SK-N-SH (cell line): ENCODE data around the gene SDR42E1.

Experiments
- CTCF ChIP-seq: fragments of 200-600 bp; sonication (generic); IDR thresholded peaks from 2 replicates; pipeline ENCODE4 v1.6.1; 2017; ENCODE audit warnings: antibody characterized with exemption, mild to moderate bottlenecking, moderate library complexity
- FOXJ3 ChIP-seq: sonication (generic); formaldehyde crosslinking; IDR thresholded peaks from 2 replicates; pipeline ENCODE4 v1.5.1; 2020; ENCODE audit warnings: mild to moderate bottlenecking, missing genetic modification reagents
- REST ChIP-seq: IDR thresholded peaks from 2 replicates; pipeline ENCODE4 v1.6.1; 2012; ENCODE audit warnings: mild to moderate bottlenecking, low read depth, low read length, moderate library complexity
- USF1 ChIP-seq: IDR thresholded peaks from 2 replicates; pipeline ENCODE4 v1.4.0; 2012; ENCODE audit warnings: low read depth, borderline replicate concordance

DNA sequence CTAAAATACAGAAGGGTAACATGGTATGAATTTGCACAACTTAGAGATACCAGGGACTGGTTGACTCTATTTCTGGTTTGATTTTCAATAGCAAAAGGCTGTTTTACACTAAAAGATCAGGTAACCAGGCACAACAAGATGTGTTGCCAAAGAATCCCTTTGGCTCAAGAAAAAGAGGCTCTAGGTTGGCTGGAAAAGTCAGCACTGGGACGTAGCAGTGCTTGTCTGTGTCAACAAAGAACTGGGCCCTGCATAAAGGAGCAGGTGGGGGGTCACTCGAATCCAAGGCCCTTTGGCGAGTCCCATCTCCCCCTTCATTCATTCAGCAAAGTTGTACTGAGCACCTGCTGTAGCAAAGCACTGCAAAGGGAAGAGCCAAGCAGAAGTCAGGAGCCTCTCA, 18.4 kb downstream of the SDR42E1 start:
- TF ChIP-seq USF1: no peak
- TF ChIP-seq CTCF: no peak
- TF ChIP-seq FOXJ3: no peak
- no peak for TF ChIP-seq REST
